ENCODE data around the gene INHBC.

DNA sequence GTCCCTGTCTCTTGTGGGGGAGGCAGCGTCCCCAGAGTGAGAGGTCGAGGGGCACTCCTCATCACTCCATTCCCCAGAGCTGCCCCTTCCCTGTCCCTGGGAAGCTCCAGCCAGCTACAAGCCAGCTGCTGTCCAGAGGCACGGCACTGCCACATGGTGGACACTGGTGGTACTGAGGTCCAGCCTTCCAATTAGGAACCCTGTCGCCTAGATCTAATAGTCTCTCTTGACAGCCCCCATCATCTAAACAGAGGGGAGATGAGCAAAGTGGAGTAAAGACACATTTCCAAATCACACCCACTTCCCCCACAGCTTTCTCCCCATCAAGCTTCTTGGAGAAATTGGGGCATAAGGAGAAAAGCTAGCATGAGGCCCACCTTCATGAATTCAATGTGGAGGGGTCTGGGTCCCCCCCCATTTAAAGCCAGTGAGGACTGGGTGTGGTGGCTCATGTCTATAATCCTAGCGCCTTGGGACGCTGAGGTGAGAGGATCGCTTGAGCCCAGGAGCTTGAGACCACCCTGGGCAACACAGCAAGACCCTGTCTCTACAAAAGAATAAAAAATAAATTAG lies 18.4 kb downstream of the INHBC start:
- TF ChIP-seq CTCF (IDR thresholded peaks at IDR 0.05 in 8 of 11, conservative IDR thresholded peaks at IDR 0.05 in 3 of 11) (peak; percentile 67 to 87 (median 83)), POLR2A (IDR thresholded peaks at IDR 0.05) (no peak)

All from spleen (tissue), 7 donors.